Panc1 (cell line): ENCODE results near the gene WDR35. TPM values are rescaled to one million over a fixed set of nuclear protein-coding genes. Genes with fewer than 3 reads are reported as not detected.

Experiments
- ATAC-seq: fragments of 200-7000 bp; cut with Tn5 transposase; 2 replicates; pipeline ENCODE4 v1.9.1; 2020; ENCODE audit warnings: mild to moderate bottlenecking, moderate library complexity
- BruUV-seq: library from RNA; stranded (reverse); fragments of 400-500 nt; replicated peaks from 2 replicates; lab custom pipeline; 2021; lab: Mats Ljungman, UMichigan
- CTCF ChIA-PET: fragments of 300-600 bp; sonication (Branson Sonifier 250); formaldehyde crosslinking; loops from one replicate; lab custom pipeline; 2022; ENCODE audit warnings: antibody characterized with exemption; lab: Charles Lee
- POLR2A ChIA-PET: fragments of 300-600 bp; sonication (Branson Sonifier 250); formaldehyde crosslinking; loops from one replicate; lab custom pipeline; 2022; ENCODE audit warnings: antibody characterized with exemption; lab: Charles Lee
- DNase-seq: peaks from one replicate; pipeline ENCODE4 v3.0.0-alpha.2; 2010; ENCODE audit warnings: low read depth, low spot score
- H3K27ac ChIP-seq: 2 replicates; pipeline ENCODE4 v1.5.1; 2011; ENCODE audit warnings: mild to moderate bottlenecking, low read length, inconsistent platforms
- H3K27me3 ChIP-seq: fragments of 200-500 bp; sonication (Bioruptor generic); 2 replicates; pipeline ENCODE4 v1.6.0; 2014; ENCODE audit warnings: low read length, inconsistent platforms; ENCODE audit not compliant: control insufficient read depth, insufficient read depth
- H3K36me3 ChIP-seq: fragments of 200-500 bp; sonication (Bioruptor generic); 2 replicates; pipeline ENCODE4 v1.5.1; 2014; ENCODE audit warnings: inconsistent platforms, mild to moderate bottlenecking, low read length, moderate library complexity; ENCODE audit not compliant: control insufficient read depth, insufficient read depth
- H3K4me1 ChIP-seq: 2 replicates; pipeline ENCODE4 v1.5.1; 2011; ENCODE audit warnings: inconsistent platforms, mild to moderate bottlenecking, low read length, moderate library complexity; ENCODE audit not compliant: control insufficient read depth, insufficient read depth
- H3K4me3 ChIP-seq, 2 experiments: 2 replicates each; pipeline ENCODE4 v1.5.1; 2011 to 2012; ENCODE audit warnings: low read depth in 2 of 2, low read length in 2 of 2, mild to moderate bottlenecking in 2 of 2, inconsistent platforms in 1 of 2, moderate library complexity in 1 of 2
- H3K9me3 ChIP-seq: fragments of 200-500 bp; sonication (Bioruptor generic); 2 replicates; pipeline ENCODE4 v1.5.1; 2014; ENCODE audit warnings: low read depth, mild to moderate bottlenecking, inconsistent platforms, low read length, moderate library complexity; ENCODE audit not compliant: control insufficient read depth, insufficient read depth
- CTCF ChIP-seq: fragments of 450-650 bp; IDR thresholded peaks from 2 replicates; pipeline ENCODE4 v1.5.1; 2017; ENCODE audit warnings: mild to moderate bottlenecking
- POLR2AphosphoS5 ChIP-seq: IDR thresholded peaks from 2 replicates; pipeline ENCODE4 v1.6.1; 2012; ENCODE audit warnings: mild to moderate bottlenecking, low read depth, low read length, moderate library complexity
- SIN3A ChIP-seq: IDR thresholded peaks from 2 replicates; pipeline ENCODE4 v1.6.1; 2012; ENCODE audit warnings: low read depth, mild to moderate bottlenecking, low read length, moderate library complexity, borderline replicate concordance; ENCODE audit not compliant: insufficient read depth
- TCF7L2 ChIP-seq: IDR thresholded peaks from 2 replicates; pipeline ENCODE4 v1.6.1; 2011; ENCODE audit warnings: mild to moderate bottlenecking, low read depth, low read length, inconsistent platforms
- in situ Hi-C: cut with HindIII; loops from 2 replicates; pipeline ENCODE4 v1.10.0; 2016; ENCODE audit warnings: low sequenced_read_pairs, low pct_unique_long_range_greater_than_20kb
- intact Hi-C: fragments of 100-400 bp; cut with micrococcal nuclease; formaldehyde crosslinking; loops from one replicate; pipeline ENCODE4 v1.10.0; 2022; ENCODE audit not compliant: unreplicated experiment
- total RNA-seq: library from RNA; stranded (reverse); gene quantifications from one replicate; pipeline ENCODE4 v1.2.1, GENCODE V29; 2021; ENCODE audit not compliant: unreplicated experiment
- TF ChIP-seq, protein P1 (sequence below), 2 experiments: IDR thresholded peaks; 2 replicates each; pipeline ENCODE4 v1.6.1; 2011 to 2012; ENCODE audit warnings: low read depth in 2 of 2, control low read depth in 1 of 2, low read length in 1 of 2, mild to moderate bottlenecking in 1 of 2, moderate library complexity in 1 of 2; ENCODE audit not compliant: insufficient read depth in 1 of 2

WDR35 gene
- total RNA-seq, 1 experiment from 2014 or later, result 13.8 TPM

GRCh38 chr2:19887510-19887909, 102.4 kb downstream of the WDR35 start:
- Histone ChIP-seq H3K9me3 (no peaks in the 10 kb centered on the region), H3K36me3 (no peaks in the 10 kb centered on the region), H3K27ac (no peak overlapping the region), H3K27me3 (no peaks in the 10 kb centered on the region), H3K4me1 (no peaks in the 10 kb centered on the region; the same call in 1 of the 2 replicates), H3K4me3 (no peak overlapping the region)
- in situ Hi-C loops, result no loop called here
- no TSS peak for BruUV-seq
- intact Hi-C loops, result no loop called here
- ATAC-seq, result no peak
- CTCF ChIA-PET, result no interaction called here
- POLR2A ChIA-PET, result no interaction called here
- no peak for TF ChIP-seq TCF7L2
- TF ChIP-seq CTCF, result no peak
- TF ChIP-seq SIN3A, result no peak
- TF ChIP-seq POLR2AphosphoS5, result no peak
- TF ChIP-seq, protein P1, sequence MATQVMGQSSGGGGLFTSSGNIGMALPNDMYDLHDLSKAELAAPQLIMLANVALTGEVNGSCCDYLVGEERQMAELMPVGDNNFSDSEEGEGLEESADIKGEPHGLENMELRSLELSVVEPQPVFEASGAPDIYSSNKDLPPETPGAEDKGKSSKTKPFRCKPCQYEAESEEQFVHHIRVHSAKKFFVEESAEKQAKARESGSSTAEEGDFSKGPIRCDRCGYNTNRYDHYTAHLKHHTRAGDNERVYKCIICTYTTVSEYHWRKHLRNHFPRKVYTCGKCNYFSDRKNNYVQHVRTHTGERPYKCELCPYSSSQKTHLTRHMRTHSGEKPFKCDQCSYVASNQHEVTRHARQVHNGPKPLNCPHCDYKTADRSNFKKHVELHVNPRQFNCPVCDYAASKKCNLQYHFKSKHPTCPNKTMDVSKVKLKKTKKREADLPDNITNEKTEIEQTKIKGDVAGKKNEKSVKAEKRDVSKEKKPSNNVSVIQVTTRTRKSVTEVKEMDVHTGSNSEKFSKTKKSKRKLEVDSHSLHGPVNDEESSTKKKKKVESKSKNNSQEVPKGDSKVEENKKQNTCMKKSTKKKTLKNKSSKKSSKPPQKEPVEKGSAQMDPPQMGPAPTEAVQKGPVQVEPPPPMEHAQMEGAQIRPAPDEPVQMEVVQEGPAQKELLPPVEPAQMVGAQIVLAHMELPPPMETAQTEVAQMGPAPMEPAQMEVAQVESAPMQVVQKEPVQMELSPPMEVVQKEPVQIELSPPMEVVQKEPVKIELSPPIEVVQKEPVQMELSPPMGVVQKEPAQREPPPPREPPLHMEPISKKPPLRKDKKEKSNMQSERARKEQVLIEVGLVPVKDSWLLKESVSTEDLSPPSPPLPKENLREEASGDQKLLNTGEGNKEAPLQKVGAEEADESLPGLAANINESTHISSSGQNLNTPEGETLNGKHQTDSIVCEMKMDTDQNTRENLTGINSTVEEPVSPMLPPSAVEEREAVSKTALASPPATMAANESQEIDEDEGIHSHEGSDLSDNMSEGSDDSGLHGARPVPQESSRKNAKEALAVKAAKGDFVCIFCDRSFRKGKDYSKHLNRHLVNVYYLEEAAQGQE (IDR thresholded peaks at IDR 0.05; ENCODE audit: insufficient read depth in 1 of 2, low read depth in 2 of 2, low read length in 1 of 2), result no peak
- DNase-seq, result no peak

DNA sequence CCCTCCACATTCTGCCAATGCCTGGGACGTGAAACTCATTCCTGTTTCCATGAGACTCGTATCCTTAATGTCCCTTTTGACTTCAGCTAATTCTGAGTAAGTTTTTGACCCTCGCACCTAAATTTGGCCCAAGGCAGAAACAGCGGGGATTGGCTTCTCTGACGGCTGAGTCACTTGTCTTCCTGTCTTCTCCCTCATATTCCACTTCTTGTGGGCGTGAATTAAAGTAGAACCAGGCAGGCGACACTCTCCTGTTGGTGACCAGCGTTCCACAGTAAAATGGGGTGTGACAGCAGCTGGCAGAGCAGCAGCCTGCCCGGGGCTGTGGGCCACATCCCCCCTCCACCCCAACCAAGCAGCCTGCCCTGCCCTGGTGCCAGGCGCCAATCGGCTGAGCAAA, 103.6 kb downstream of the WDR35 start:
- ATAC-seq, result no peak
- POLR2A ChIA-PET, result no interaction called here
- no TSS peak for BruUV-seq

More for the DNA sequence above, 103.6 kb downstream of the WDR35 start:
- CTCF ChIA-PET, result interaction anchor here (0.6 kb wide), 1 partner anchor 12 kb away, joined by 3 read pairs; no protein-coding TSS in a partner anchor
- intact Hi-C loops, result no loop called here
- no peak for DNase-seq
- H3K27ac ChIP-seq, result no peak overlapping the region
- H3K4me3 ChIP-seq, result no peak overlapping the region
- no peaks in the 10 kb centered on the region for H3K27me3 ChIP-seq
- in situ Hi-C loops, result no loop called here
- TF ChIP-seq CTCF, result no peak
- TF ChIP-seq TCF7L2, result no peak
- no peak for TF ChIP-seq POLR2AphosphoS5
- TF ChIP-seq, protein P1 (IDR thresholded peaks at IDR 0.05; ENCODE audit: insufficient read depth in 1 of 2, low read depth in 2 of 2, low read length in 1 of 2), result no peak
- no peak for TF ChIP-seq SIN3A
- no peaks in the 10 kb centered on the region for H3K9me3 ChIP-seq
- no peaks in the 10 kb centered on the region for H3K36me3 ChIP-seq
- H3K4me1 ChIP-seq, result no peaks in the 10 kb centered on the region; the same call in 1 of the 2 replicates
